GM18507 (cell line): Measurements from ENCODE around the gene SAP30BP.

ENCODE experiments used
- DNase-seq: peaks from one replicate; pipeline ENCODE4 v3.0.0; 2011; ENCODE audit warnings: low read depth; ENCODE audit not compliant: insufficient read length; ENCODE audit errors: extremely low spot score
- FAIRE-seq: peaks from 2 replicates; lab custom pipeline; 2011; peaks lifted over from hg19 to GRCh38; lab: Jason Lieb, UNC

The SAP30BP gene

DNA sequence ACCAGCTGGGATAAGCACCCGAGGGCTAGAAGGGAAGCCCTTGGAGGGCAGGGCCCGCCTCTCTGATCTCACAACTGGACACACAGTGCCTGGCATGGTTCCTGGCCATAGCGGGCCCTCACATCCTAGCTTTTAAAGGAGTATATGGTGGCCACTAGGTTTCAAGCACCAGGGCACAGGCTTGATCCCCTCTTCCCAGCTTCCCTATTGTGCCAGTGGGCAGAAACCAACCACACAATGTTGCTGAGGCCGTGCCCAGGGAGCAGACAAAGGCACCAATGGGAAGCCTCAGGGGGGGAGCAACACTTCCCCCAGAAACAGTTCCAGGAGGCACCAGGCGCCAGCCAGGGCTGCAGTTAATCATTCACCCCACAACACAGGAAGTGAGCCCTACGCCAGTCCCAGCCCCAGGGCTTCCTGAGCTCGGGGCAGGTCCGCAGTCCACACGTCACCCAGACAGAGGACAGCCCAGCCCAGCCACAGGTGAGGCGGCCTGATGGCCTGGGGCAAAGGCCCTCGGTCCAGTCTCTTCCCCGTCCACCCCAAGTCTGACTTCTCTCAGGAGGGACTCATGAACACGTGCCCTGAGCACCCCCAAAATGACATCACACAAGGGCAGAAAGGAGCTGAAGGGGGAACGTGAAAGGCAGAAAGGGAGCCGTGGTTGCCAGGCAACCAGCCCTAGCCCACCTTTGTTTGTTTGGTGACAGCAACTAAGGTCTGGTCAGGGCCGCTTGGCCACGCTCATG, 21.1 kb upstream of the SAP30BP start:
- FAIRE-seq: peak; percentile 91

GRCh38 chr17:75646638-75646992, 20.5 kb upstream of the SAP30BP start:
- FAIRE-seq (no peak), DNase-seq (no peak)

More for the DNA sequence above, 21.1 kb upstream of the SAP30BP start:
- peak; percentile 71 for DNase-seq

DNA sequence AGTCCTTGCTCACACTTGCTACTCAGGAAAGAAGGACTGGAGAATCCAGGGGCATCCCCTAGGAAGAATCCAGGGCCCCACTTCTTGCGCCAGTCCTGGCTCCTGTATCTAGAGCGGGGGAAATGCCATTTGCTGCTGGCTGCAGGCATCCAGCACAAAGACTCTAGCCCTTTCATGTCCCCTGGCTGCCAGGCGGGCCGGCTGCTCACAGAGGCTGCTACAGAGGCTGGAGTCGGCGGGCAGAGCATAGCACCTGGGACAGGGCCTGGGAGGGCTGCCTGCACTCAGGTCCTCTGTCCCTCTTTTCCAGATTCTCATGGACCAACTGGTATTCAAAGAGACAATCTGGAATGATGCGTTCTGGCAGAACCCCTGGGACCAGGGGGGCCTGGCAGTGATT, 20.1 kb upstream of the SAP30BP start:
- DNase-seq (no peak), FAIRE-seq (no peak)

DNA sequence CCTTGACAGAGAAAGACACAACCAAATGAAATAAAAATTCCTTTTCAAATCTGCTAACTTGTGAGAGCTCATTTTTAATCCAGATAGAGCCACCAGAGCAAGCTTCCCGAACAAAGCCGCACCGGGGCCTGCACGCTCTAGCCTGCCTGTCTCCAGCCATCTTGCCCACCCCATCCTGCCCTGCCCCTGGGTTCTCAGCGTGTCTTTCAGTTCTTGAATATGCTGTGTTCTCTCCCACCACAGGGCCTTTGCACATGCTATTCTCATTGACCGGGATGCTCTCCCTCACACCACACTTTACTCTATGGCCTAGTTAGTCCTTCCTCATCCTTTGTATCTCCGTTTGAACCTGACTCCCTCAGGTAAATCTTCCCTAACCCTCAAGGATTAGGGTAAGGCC, 19.2 kb upstream of the SAP30BP start:
- DNase-seq (no peak), FAIRE-seq (no peak)

- no peak for FAIRE-seq
- DNase-seq: no peak
Measured at GRCh38 chr17:75649687-75650086, 17.5 kb upstream of the SAP30BP start.

- no peak for DNase-seq
- FAIRE-seq: no peak
Measured at GRCh38 chr17:75650874-75651273, 16.3 kb upstream of the SAP30BP start.

DNA sequence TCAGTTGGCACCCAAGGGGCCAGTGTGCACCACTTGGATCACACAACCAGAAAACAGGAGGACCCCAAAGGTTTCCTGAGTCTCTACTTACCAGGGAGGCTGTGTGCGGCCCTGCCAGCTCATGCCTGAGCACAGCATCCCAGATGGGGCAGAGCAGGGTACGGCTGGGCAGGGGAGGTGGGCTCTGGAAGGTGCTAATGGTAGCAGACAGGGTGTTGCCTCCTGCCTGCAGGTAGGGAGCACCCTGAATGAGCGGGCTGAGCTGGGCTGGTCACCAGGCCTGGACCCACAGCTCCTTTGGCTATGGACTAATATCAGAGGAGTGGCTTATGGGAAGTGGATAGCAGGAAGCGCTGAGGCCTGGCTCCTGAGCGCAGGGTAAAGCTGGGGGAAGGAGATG, 14.8 kb upstream of the SAP30BP start:
- FAIRE-seq: no peak
- DNase-seq: no peak

DNA sequence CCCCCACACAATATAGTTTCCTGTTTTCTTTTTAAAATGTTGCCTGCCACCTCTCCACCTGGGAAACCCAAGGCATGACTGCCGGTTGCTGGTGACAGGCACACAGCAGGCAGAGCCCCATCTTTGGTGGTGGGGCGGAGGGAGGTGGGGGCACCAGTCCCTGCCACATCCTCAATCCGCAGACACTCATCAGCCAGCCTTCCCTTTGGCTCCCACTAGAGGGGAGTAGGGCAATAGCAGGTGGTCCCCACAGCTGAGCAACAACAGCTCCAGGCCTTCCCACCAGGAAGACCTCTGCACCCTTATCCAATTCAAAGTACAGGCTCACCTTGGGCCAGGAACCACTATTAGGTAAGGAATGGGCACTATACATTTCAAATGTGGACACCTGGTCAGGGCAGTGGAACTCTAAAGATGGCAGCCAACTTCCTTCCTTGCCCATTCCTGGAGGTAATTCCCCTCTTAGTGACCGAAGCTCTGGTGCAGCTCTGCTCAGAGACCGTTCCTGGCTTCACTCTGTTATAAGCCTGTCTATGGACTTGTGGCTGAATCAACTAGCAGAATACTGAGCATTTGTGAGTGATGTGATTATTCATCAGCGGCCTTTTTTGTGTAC, 14.1 kb upstream of the SAP30BP start:
- no peak for DNase-seq
- FAIRE-seq: peak; percentile 65

- no peak for FAIRE-seq
- no peak for DNase-seq
Measured at GRCh38 chr17:75654176-75654575, 13.0 kb upstream of the SAP30BP start.

DNA sequence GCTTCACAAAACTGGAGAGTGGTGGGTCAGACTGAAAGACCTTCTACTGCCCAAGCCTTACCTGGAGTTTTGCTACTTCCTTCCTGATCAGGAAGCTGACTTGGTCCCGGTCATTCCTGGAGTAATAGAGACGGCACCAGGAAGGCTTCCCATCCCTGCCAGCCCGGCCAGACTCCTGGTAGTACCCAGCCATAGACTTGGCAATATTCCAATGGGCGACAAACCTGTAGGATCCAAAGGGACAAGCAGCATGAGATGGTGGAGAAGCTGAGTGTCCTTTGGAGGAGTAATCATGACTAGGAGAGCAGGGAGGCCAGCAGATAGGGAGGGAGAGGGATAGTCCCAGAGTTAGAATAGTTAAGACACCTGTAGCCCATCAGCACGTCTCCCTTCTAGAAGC, 8.9 kb upstream of the SAP30BP start:
- DNase-seq (no peak), FAIRE-seq (no peak)

GRCh38 chr17:75661531-75661930, 5.6 kb upstream of the SAP30BP start:
- DNase-seq: no peak
- FAIRE-seq: no peak

DNA sequence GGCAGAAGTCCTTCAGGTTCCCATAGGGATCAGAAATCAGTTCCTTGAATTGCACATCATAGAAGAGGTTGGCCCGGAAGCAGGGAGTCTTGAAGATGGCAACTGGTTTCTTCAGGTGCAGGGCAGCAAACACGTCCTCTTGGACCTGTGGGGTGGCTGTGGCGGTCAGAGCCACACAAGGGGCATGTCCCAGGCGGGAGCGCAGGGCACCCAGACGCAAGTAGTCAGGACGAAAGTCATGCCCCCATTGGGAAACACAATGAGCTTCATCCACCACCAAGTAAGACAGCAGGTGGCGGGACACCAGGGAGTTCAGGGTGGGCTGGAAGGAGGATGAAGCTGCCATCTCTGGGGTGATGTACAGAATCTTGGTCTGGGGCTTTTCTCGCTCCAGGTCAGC, 4.6 kb upstream of the SAP30BP start:
- FAIRE-seq: no peak
- DNase-seq: no peak

GRCh38 chr17:75664099-75664549, 3.0 kb upstream of the SAP30BP start:
- FAIRE-seq: peak; percentile 81
- no peak for DNase-seq

DNA sequence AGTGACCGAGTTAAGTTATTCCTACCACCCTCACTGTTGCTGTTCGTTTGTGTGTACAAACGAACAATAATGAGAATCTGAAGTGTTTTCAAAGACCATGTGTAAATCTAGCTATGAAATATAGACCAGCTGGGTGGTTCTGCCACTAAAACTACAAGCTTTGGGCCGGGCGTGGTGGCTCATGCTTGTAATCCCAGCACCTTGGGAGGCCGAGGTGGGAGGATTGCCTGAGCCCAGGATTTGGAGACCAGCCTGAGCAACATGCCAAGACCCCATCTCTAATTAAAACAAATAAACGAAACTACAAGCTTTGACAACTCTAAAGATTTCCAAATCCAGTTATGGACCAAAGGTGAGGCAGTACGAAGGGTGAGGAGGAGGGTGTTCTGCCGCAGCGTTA, 1.2 kb upstream of the SAP30BP start:
- no peak for FAIRE-seq
- DNase-seq: no peak

DNA sequence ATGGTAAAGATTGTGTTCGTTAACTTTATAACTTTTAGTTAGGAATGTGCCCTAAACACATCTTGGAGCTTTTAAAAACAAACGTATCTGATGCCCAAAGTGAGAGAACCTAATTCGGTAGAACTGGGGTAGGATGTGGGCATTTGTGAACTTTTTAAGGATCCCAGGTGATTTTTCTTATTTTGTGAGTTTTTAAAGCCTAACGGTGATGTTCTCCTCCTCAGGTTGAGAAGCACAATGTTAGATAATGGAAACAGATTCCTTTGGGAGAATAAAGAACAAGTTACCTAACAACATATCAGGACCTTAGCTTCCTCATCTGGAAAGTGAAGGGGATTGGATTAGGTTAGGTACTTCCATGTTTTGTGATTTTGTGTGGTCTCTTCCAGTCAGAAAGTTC, 687 bp downstream of the SAP30BP start:
- no peak for DNase-seq
- FAIRE-seq: no peak

DNA sequence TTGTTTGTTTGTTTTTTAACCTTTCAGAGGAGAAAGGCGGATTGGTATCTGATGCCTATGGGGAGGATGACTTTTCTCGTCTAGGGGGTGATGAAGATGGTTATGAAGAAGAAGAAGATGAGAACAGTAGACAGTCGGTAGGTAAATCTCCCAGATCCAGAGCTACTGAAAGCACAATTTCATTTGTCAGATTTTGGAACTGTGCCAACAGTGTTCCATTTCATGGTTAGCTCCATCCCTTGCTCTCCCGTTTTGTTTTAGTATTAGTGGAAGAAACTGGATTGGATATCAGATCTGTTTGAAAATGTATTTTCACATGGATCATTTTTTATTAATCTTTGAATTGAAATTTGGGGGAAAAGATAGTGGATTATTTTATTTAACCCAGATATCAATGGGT, 1.4 kb downstream of the SAP30BP start:
- FAIRE-seq (no peak), DNase-seq (no peak)

- DNase-seq (no peak), FAIRE-seq (no peak)
Measured at GRCh38 chr17:75670868-75671267, 3.7 kb downstream of the SAP30BP start.

- DNase-seq: no peak
- no peak for FAIRE-seq
Measured at GRCh38 chr17:75672011-75672410, 4.9 kb downstream of the SAP30BP start.

GRCh38 chr17:75673487-75673886, 6.3 kb downstream of the SAP30BP start:
- FAIRE-seq: no peak

GRCh38 chr17:75676461-75676860, 9.3 kb downstream of the SAP30BP start:
- no peak for FAIRE-seq
- DNase-seq: no peak

More at GRCh38 chr17:75673487-75673886, 6.3 kb downstream of the SAP30BP start:
- DNase-seq: no peak

- DNase-seq (no peak), FAIRE-seq (no peak)
Measured at GRCh38 chr17:75679706-75680211, 12.6 kb downstream of the SAP30BP start.
